ENCODE results near the gene CRTC2.

Gene CRTC2

DNA sequence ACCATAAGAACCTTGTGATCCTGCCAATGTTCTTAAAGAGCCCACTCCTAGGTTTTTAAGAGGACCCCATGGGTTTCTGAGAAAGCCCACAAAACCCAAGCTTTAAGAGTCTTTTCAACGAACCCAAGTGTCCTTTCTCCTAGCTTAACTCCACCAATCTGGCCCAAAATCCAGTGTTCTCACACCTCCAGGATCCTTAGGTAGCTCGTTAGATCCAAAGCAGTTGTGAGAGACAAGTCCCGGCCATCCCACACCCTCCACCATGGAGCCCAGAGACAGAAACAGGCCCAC is 13.6 kb downstream of the CRTC2 start (continued):
- TF ChIP-seq GLIS3 (CRISPR knock-in tag; IDR thresholded peaks at IDR 0.05) (no peak), ZNF8 (CRISPR knock-in tag; IDR thresholded peaks at IDR 0.05) (no peak)

DNA sequence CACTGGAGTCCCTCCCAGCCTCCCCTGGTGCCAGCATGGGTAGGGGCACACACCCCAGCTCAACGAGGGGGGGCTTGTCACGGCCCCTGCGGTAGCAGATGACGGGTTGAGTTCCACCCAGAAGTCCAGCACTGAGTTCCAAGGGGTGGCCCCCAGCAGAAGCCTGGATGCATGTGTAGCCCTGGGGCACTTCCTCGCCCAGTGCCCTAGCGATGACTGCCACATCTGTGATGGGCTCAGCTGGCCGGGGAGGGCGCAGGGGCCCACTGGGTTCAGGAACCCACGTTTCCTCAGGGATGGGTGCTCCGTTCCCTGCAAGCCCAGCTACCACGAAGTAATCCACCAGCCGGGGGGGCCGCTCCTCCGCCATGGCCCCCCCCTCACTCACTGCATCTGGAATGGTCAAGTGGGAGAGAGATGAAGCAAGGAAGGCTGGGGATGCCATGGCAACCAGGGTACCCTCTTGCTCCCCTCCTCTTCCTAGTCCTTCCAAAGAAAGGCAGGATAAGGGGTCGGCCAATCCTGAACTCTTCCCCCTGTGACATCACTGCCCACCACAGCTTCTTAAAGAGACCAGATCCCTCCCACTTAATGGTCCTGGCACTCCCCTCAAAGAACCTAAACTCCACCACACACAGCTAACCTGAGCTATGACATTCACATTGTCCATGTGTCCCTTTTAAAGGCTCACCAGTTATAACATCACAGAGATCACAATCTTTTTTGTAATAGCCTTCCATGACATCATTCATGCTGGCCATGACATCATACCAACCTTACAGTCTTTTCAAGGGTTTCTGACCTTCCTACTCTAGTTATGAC is 14.2 kb downstream of the CRTC2 start:
- no peak for ATAC-seq
- TF ChIP-seq ZNF8 (CRISPR knock-in tag; IDR thresholded peaks at IDR 0.05) (no peak), ZFP30 (CRISPR knock-in tag; IDR thresholded peaks at IDR 0.05) (no peak), ZFP3 (CRISPR knock-in tag; IDR thresholded peaks at IDR 0.05) (no peak), TOX (CRISPR knock-in tag; IDR thresholded peaks at IDR 0.05; ENCODE audit: borderline replicate concordance) (no peak), SNAI2 (CRISPR knock-in tag; IDR thresholded peaks at IDR 0.05) (no peak), TCF4 (CRISPR knock-in tag; IDR thresholded peaks at IDR 0.05; ENCODE audit: borderline replicate concordance) (no peak), ZNF565 (CRISPR knock-in tag; conservative IDR thresholded peaks at IDR 0.05; ENCODE audit: low read depth) (no peak), PPARA (CRISPR knock-in tag; IDR thresholded peaks at IDR 0.05; ENCODE audit: borderline replicate concordance) (no peak), OSR1 (CRISPR knock-in tag; IDR thresholded peaks at IDR 0.05) (no peak), RARB (CRISPR knock-in tag; IDR thresholded peaks at IDR 0.05) (no peak), ZC3H10 (CRISPR knock-in tag; IDR thresholded peaks at IDR 0.05) (no peak), ARNTL (CRISPR knock-in tag; IDR thresholded peaks at IDR 0.05; ENCODE audit: borderline replicate concordance, low read depth) (no peak), GLIS3 (CRISPR knock-in tag; IDR thresholded peaks at IDR 0.05) (no peak), ESRRG (CRISPR knock-in tag; IDR thresholded peaks at IDR 0.05) (no peak)
- TF ChIP-seq, protein P1, sequence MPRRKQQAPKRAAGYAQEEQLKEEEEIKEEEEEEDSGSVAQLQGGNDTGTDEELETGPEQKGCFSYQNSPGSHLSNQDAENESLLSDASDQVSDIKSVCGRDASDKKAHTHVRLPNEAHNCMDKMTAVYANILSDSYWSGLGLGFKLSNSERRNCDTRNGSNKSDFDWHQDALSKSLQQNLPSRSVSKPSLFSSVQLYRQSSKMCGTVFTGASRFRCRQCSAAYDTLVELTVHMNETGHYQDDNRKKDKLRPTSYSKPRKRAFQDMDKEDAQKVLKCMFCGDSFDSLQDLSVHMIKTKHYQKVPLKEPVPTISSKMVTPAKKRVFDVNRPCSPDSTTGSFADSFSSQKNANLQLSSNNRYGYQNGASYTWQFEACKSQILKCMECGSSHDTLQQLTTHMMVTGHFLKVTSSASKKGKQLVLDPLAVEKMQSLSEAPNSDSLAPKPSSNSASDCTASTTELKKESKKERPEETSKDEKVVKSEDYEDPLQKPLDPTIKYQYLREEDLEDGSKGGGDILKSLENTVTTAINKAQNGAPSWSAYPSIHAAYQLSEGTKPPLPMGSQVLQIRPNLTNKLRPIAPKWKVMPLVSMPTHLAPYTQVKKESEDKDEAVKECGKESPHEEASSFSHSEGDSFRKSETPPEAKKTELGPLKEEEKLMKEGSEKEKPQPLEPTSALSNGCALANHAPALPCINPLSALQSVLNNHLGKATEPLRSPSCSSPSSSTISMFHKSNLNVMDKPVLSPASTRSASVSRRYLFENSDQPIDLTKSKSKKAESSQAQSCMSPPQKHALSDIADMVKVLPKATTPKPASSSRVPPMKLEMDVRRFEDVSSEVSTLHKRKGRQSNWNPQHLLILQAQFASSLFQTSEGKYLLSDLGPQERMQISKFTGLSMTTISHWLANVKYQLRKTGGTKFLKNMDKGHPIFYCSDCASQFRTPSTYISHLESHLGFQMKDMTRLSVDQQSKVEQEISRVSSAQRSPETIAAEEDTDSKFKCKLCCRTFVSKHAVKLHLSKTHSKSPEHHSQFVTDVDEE (CRISPR knock-in tag; IDR thresholded peaks at IDR 0.05), result no peak

DNA sequence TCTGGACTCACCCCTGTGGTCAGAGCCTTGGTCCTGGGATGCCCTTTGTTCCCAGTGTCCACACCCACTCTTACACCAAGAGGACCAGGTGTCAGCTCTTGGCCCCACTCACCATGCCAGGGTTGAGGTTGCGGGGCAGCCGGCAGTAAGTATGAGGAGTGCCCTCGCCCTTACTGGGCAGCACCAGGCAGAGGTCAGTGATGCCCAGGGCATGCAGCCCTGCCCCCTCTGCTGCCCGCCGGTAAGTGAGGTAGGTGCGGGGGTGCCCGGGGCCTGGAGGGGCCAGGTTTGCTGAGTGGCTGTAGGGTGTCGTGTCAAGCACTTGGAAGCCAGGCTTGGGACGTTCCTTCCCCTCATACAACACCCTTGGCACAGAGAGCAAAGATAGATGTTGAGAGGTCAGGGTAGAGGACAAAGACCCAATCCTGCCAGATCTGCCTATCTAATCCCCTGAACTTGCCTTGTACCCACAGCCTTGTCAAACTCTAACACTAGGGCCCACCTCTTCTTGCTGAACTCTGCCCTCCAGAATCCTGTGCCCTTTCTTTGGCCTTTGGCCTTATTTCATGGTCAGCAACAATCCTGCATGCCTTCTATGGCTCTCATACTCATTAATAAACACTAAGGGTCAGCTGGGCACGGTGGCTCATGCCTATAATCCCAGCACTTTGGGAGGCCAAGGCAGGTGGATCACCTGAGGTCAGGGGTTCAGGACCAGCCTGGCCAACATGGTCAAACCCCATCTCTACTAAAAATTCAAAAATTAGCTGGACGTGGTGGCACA is 15.5 kb downstream of the CRTC2 start:
- no peak for TF ChIP-seq SNAI2 (CRISPR knock-in tag; IDR thresholded peaks at IDR 0.05)
- ATAC-seq, result no peak

DNA sequence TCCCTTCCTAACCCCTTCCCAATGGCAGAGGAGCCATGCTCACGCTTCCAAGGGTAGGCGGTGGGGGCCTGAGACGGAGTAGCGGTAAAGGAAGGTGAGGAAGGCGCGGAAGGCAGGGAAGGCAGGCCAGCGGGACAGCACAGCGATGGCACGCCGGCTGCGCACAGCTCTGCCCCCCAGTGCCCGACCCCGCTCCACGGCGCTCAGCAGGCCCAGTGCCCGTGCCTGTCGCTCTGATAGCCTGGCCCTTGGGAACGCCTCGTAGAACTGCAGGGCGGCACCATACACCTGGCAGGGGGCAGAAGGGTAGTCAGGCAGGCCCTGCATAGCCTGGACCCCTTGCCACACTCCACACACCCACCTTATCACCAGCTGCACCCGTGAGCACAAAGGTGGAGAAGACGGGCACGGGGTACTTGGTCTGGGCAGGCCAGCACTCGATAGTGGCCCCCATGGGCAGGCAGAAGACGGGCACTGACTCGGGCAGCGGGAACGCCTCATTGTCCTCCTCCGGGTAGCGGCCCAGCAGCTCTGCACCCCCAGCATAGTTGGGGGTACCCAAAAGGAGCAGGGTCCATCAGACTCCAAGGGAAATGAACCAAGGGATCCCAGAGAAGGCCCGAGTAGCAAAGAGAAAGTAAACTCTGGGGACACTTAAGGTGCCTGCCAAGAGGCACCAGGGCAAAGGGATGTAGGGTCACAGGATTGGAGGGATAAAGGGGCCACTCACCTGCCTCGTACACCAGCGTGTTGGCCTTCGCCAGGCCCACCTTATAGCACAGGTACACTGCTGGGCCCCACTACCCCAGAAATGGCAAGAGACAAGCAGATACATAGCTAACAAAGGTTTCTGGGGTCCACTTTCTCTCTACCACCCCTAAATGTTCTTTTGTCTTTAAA is 16.3 kb downstream of the CRTC2 start:
- no peak for TF ChIP-seq TCF4 (CRISPR knock-in tag; IDR thresholded peaks at IDR 0.05; ENCODE audit: borderline replicate concordance)
- no peak for TF ChIP-seq ISL1 (CRISPR knock-in tag; IDR thresholded peaks at IDR 0.05)
- no peak for TF ChIP-seq ZFP3 (CRISPR knock-in tag; IDR thresholded peaks at IDR 0.05)
- no peak for TF ChIP-seq SNAI2 (CRISPR knock-in tag; IDR thresholded peaks at IDR 0.05)
- no peak for ATAC-seq

DNA sequence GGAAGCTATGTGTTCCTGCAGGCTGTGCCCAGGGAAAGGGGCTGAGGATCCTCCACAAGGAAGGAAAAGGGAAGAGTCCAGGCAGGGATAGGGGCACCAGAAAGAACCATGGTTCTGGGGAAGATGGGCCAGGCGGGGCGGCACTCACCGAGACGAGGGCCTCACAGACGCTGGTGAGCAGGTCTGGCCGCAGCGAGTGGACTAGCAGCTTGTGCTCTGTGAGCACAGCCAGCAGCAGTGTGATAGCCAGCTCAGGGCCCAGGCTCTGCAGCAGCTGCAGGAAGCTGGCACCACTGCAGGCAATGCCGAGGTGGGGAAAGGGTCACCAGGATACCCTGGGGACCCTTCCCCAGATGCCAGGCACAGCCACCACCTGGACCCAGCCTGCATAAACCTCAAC is 17.7 kb downstream of the CRTC2 start:
- ATAC-seq, result no peak
- TF ChIP-seq, protein P2, sequence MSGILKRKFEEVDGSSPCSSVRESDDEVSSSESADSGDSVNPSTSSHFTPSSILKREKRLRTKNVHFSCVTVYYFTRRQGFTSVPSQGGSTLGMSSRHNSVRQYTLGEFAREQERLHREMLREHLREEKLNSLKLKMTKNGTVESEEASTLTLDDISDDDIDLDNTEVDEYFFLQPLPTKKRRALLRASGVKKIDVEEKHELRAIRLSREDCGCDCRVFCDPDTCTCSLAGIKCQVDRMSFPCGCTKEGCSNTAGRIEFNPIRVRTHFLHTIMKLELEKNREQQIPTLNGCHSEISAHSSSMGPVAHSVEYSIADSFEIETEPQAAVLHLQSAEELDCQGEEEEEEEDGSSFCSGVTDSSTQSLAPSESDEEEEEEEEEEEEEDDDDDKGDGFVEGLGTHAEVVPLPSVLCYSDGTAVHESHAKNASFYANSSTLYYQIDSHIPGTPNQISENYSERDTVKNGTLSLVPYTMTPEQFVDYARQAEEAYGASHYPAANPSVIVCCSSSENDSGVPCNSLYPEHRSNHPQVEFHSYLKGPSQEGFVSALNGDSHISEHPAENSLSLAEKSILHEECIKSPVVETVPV (CRISPR knock-in tag; IDR thresholded peaks at IDR 0.05), result no peak
- no peak for TF ChIP-seq ZNF8 (CRISPR knock-in tag; IDR thresholded peaks at IDR 0.05)
- no peak for TF ChIP-seq ISL1 (CRISPR knock-in tag; IDR thresholded peaks at IDR 0.05)
- TF ChIP-seq ZNF70 (CRISPR knock-in tag; IDR thresholded peaks at IDR 0.05), result no peak
- no peak for TF ChIP-seq TOX (CRISPR knock-in tag; IDR thresholded peaks at IDR 0.05; ENCODE audit: borderline replicate concordance)

DNA sequence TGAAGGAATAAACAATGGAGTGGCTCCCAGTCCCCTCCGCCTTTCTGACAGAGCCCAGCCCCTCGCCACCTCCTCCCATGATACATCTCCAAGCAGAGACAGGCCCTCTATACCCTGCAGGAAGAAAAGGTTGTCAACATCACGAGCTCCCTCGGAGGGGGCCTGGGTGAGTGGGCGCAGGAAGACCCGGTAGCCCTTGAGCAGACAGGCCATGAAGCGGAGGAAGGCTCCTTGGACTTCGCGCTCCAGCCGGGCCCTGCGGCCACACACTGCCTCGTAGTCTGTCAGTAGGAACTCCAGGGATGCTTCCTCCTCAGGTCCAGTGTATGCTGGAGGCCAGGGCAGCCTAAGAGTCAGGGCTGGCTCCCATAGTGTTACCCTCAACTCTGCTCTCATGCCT is 18.9 kb downstream of the CRTC2 start:
- TF ChIP-seq, protein P2 (CRISPR knock-in tag; IDR thresholded peaks at IDR 0.05), result no peak
- TF ChIP-seq OSR1 (CRISPR knock-in tag; IDR thresholded peaks at IDR 0.05), result no peak
- no peak for ATAC-seq
